NT2/D1 (cell line): Measurements from ENCODE around the gene MRPS6.

ENCODE experiments used
- SUZ12 ChIP-seq: IDR thresholded peaks from 2 replicates; pipeline ENCODE4 v1.6.1; 2011; ENCODE audit not compliant: insufficient read length, insufficient read depth; ENCODE audit errors: extremely low read depth
- YY1 ChIP-seq: IDR thresholded peaks from 2 replicates; pipeline ENCODE4 v1.6.1; 2011; ENCODE audit not compliant: insufficient read length, insufficient read depth
- ZNF274 ChIP-seq: IDR thresholded peaks from 2 replicates; pipeline ENCODE4 v1.6.1; 2011; ENCODE audit warnings: mild to moderate bottlenecking, low read depth, low read length

GRCh38 chr21:34055615-34056014 lies 17.8 kb upstream of the MRPS6 start:
- TF ChIP-seq YY1 (no peak), ZNF274 (no peak), SUZ12 (no peak)
